Testis (tissue), 3 donors: ENCODE results near the gene OBSCN. TPM values are rescaled to one million over a fixed set of nuclear protein-coding genes. Genes with fewer than 3 reads are reported as not detected.

Experiments used
- DNase-seq: peaks from one replicate; pipeline ENCODE4 v3.0.0-alpha.2; 2019
- H3K27ac ChIP-seq, 2 donors: fragments of 200-600 bp; sonication (generic); one replicate each; pipeline ENCODE4 v1.5.1; 2019
- H3K27me3 ChIP-seq: fragments of 200-600 bp; sonication (generic); one replicate; pipeline ENCODE4 v1.5.1; 2019
- H3K36me3 ChIP-seq: fragments of 200-600 bp; sonication (generic); one replicate; pipeline ENCODE4 v1.5.1; 2017; ENCODE audit warnings: low read depth; ENCODE audit errors: missing control alignments
- H3K4me1 ChIP-seq: fragments of 200-600 bp; sonication (generic); one replicate; pipeline ENCODE4 v1.5.1; 2019
- H3K4me3 ChIP-seq, 2 donors: fragments of 200-600 bp; sonication (generic); one replicate each; pipeline ENCODE4 v1.5.1; 2017 to 2019
- H3K9me3 ChIP-seq: fragments of 200-600 bp; sonication (generic); one replicate; pipeline ENCODE4 v1.5.1; 2017
- CTCF ChIP-seq, 3 experiments: fragments of 450-650 bp in 2 of 3; fragments of 200-600 bp in 1 of 3; sonication (generic) in 1 of 3; IDR thresholded peaks; one replicate each; pipeline ENCODE4 v1.5.1; 2016 to 2019; ENCODE audit warnings: antibody characterized with exemption in 3 of 3, mild to moderate bottlenecking in 2 of 3, moderate library complexity in 1 of 3
- POLR2A ChIP-seq: fragments of 450-650 bp; IDR thresholded peaks from one replicate; pipeline ENCODE4 v1.6.1; 2017; ENCODE audit warnings: antibody characterized with exemption, mild to moderate bottlenecking, moderate library complexity
- WGBS, 2 donors: methylation state at CpG; one replicate each; pipeline ENCODE4 v1.1.5; 2018; 5-methylcytosine and 5-hydroxymethylcytosine counted together
- intact Hi-C: fragments of 100-400 bp; cut with DNase I; formaldehyde crosslinking; loops from one replicate; pipeline ENCODE4 v1.15.1; 2023; ENCODE audit warnings: low total_unique reads
- polyA plus RNA-seq: library from polyadenylated mRNA; stranded (reverse); fragments of 350-450 nt; fragmentation: Illumina TruSeq; extraction: RNeasy Lipid Tissue Mini Kit (QIAGEN cat#74804); gene quantifications from one replicate; pipeline ENCODE4 v1.2.3, GENCODE V29; 2014; ENCODE audit warnings: low read depth, low replicate concordance; ENCODE audit not compliant: insufficient read depth
- total RNA-seq, 2 donors: library from RNA; depleted of rRNA; stranded (reverse); fragments of >200 nt; gene quantifications; one replicate each; pipeline ENCODE4 v1.2.3, GENCODE V29; 2016

The OBSCN gene
- total and polyA plus RNA-seq, 3 donors from 2014 or later: 8.3 to 30.0 (median 28.6) TPM

GRCh38 chr1:228176024-228176395, 31.8 kb upstream of the OBSCN start:
- H3K4me3 ChIP-seq: no peak overlapping the region
- H3K36me3 ChIP-seq: no peaks in the 10 kb centered on the region
- intact Hi-C loops: no loop called here
- WGBS, 2 donors: 94 to 100% methylated on average over 2 of the region's 4 CpGs
- H3K27me3 ChIP-seq: no peaks in the 10 kb centered on the region
- peaks cover 21% of the 10 kb centered on the region for H3K4me1 ChIP-seq
- no peaks in the 10 kb centered on the region for H3K9me3 ChIP-seq
- TF ChIP-seq CTCF (IDR thresholded peaks at IDR 0.05) (no peak), POLR2A (no peak)
- H3K27ac ChIP-seq: no peak overlapping the region
- no peak for DNase-seq

GRCh38 chr1:228176461-228177182, 31.2 kb upstream of the OBSCN start:
- Histone ChIP-seq H3K4me3 (no peak overlapping the region), H3K27ac (no peak overlapping the region), H3K4me1 (peaks cover 21% of the 10 kb centered on the region), H3K9me3 (no peaks in the 10 kb centered on the region), H3K27me3 (no peaks in the 10 kb centered on the region), H3K36me3 (no peaks in the 10 kb centered on the region)
- TF ChIP-seq CTCF (IDR thresholded peaks at IDR 0.05): no peak
- no peak for TF ChIP-seq POLR2A
- 73 to 87% methylated on average over 11 to 17 of the region's 19 CpGs for WGBS, 2 donors
- intact Hi-C loops: no loop called here
- DNase-seq: no peak

- WGBS, 2 donors: 69 to 83% methylated on average over 5 of the region's 5 CpGs
- H3K4me1 ChIP-seq: peaks cover 21% of the 10 kb centered on the region
- TF ChIP-seq POLR2A: no peak
- TF ChIP-seq CTCF (IDR thresholded peaks at IDR 0.05): no peak
- H3K9me3 ChIP-seq: no peaks in the 10 kb centered on the region
- intact Hi-C loops: no loop called here
- no peak overlapping the region for H3K4me3 ChIP-seq
- H3K36me3 ChIP-seq: no peaks in the 10 kb centered on the region
- no peak overlapping the region for H3K27ac ChIP-seq
- H3K27me3 ChIP-seq: no peaks in the 10 kb centered on the region
- DNase-seq: no peak
These were observed 30.7 kb upstream of the OBSCN start for GRCh38 chr1:228177183-228177475.

GRCh38 chr1:228177721-228178710, 29.8 kb upstream of the OBSCN start:
- Histone ChIP-seq H3K36me3 (no peaks in the 10 kb centered on the region), H3K27ac (peak overlapping the region; percentile 2 to 69), H3K4me3 (no peak overlapping the region), H3K9me3 (no peaks in the 10 kb centered on the region), H3K4me1 (peaks cover 21% of the 10 kb centered on the region), H3K27me3 (no peaks in the 10 kb centered on the region)
- intact Hi-C loops: no loop called here
- DNase-seq: no peak
- no peak for TF ChIP-seq CTCF (IDR thresholded peaks at IDR 0.05)
- TF ChIP-seq POLR2A: no peak
- WGBS, 2 donors: 66 to 78% methylated on average over 12 of the region's 12 CpGs
